Endothelial cell of umbilical vein (primary cell): ENCODE data around the gene CLTC. TPM values are rescaled to one million over a fixed set of nuclear protein-coding genes. Genes with fewer than 3 reads are reported as not detected.

Source experiments
- BruUV-seq: library from RNA; stranded (reverse); fragments of 400-500 nt; replicated peaks from 2 replicates; lab custom pipeline; 2021; lab: Mats Ljungman, UMichigan
- CTCF ChIA-PET: fragments of 300-600, 350-600 bp; sonication (Branson Sonifier 250); formaldehyde crosslinking; loops from one replicate; lab custom pipeline; 2021; ENCODE audit warnings: antibody characterized with exemption, inconsistent platforms; lab: Charles Lee
- POLR2A ChIA-PET: fragments of 300-600, 350-600 bp; sonication (Branson Sonifier 250); formaldehyde crosslinking; loops from one replicate; lab custom pipeline; 2021; ENCODE audit warnings: antibody characterized with exemption, inconsistent platforms; lab: Charles Lee
- DNase-seq: peaks from one replicate; pipeline ENCODE4 v3.0.0-alpha.2; 2011; ENCODE audit warnings: low read depth, low spot score
- FAIRE-seq: peaks from 2 replicates; lab custom pipeline; 2011; peaks lifted over from hg19 to GRCh38; lab: Jason Lieb, UNC
- H2AFZ ChIP-seq: 2 replicates; pipeline ENCODE4 v1.6.0; 2012; ENCODE audit warnings: low read depth, low read length, control low read depth, inconsistent platforms
- H3K27ac ChIP-seq: 2 replicates; pipeline ENCODE4 v1.5.1; 2011; ENCODE audit warnings: low read depth, mild to moderate bottlenecking, control low read depth, low read length, moderate library complexity; ENCODE audit not compliant: insufficient read depth
- H3K27me3 ChIP-seq, 2 experiments: 2 replicates each; pipeline versions ENCODE4 v1.6.0 to v1.6.1; 2011; ENCODE audit warnings: low read length in 2 of 2, mixed read lengths in 1 of 2; ENCODE audit not compliant: control insufficient read depth in 2 of 2, insufficient read depth in 2 of 2
- H3K36me3 ChIP-seq, 2 experiments: 2 replicates in 1 of 2; 3 replicates in 1 of 2; pipeline ENCODE4 v1.5.1; 2011; ENCODE audit warnings: low read length in 2 of 2, mild to moderate bottlenecking in 1 of 2, moderate library complexity in 1 of 2; ENCODE audit not compliant: control insufficient read depth in 2 of 2, insufficient read depth in 2 of 2; ENCODE audit errors: extremely low read depth in 1 of 2
- H3K4me1 ChIP-seq: 3 replicates; pipeline ENCODE4 v1.5.1; 2011; ENCODE audit warnings: mild to moderate bottlenecking, low read length; ENCODE audit not compliant: control insufficient read depth, insufficient read depth; ENCODE audit errors: extremely low read depth
- H3K4me2 ChIP-seq: 2 replicates; pipeline ENCODE4 v1.6.1; 2011; ENCODE audit warnings: low read length, control low read depth, mixed read lengths; ENCODE audit not compliant: insufficient read depth
- H3K4me3 ChIP-seq, 3 experiments: fragments of 200-600 bp in 1 of 3; sonication (generic), shearing (Covaris generic) in 1 of 3; replicated peaks in 1 of 3; 2 replicates each; pipeline ENCODE4 v1.5.1; 2011 to 2016; ENCODE audit warnings: control low read depth in 3 of 3, low read length in 3 of 3, mild to moderate bottlenecking in 2 of 3, inconsistent platforms in 1 of 3, low read depth in 1 of 3, moderate library complexity in 1 of 3; ENCODE audit not compliant: insufficient read depth in 1 of 3
- H3K79me2 ChIP-seq: 2 replicates; pipeline ENCODE4 v1.6.0; 2012; ENCODE audit warnings: low read length, inconsistent platforms; ENCODE audit not compliant: control insufficient read depth, insufficient read depth
- H3K9ac ChIP-seq: replicated peaks from 2 replicates; pipeline ENCODE3; 2011; ENCODE audit warnings: low read length, control low read depth; ENCODE audit not compliant: insufficient read depth; ENCODE audit errors: extremely low read depth
- H3K9me1 ChIP-seq: replicated peaks from 3 replicates; pipeline ENCODE4 v1.6.0; 2011; ENCODE audit warnings: mild to moderate bottlenecking, low read length; ENCODE audit not compliant: control insufficient read depth, insufficient read depth; ENCODE audit errors: extremely low read depth
- H3K9me3 ChIP-seq: replicated peaks from 2 replicates; pipeline ENCODE4 v1.5.1; 2012; ENCODE audit warnings: low read length, inconsistent platforms; ENCODE audit not compliant: control insufficient read depth, insufficient read depth
- H4K20me1 ChIP-seq: replicated peaks from 2 replicates; pipeline ENCODE3; 2011; ENCODE audit warnings: mild to moderate bottlenecking, low read length; ENCODE audit not compliant: control insufficient read depth, insufficient read depth; ENCODE audit errors: extremely low read depth
- CTCF ChIP-seq, 2 donors: IDR thresholded peaks; 1 replicate in 1 of 2; 2 replicates in 1 of 2; pipeline ENCODE4 v1.5.1; 2011; ENCODE audit warnings: low read length in 2 of 2, mild to moderate bottlenecking in 2 of 2, moderate library complexity in 2 of 2, control low read depth in 1 of 2, inconsistent platforms in 1 of 2, low read depth in 1 of 2; ENCODE audit not compliant: insufficient read depth in 1 of 2; ENCODE audit errors: extremely low read depth in 1 of 2
- EZH2 ChIP-seq: IDR thresholded peaks from 2 replicates; pipeline ENCODE4 v1.6.1; 2012; ENCODE audit warnings: borderline replicate concordance, low read depth, mild to moderate bottlenecking, moderate library complexity, low read length, inconsistent platforms; ENCODE audit not compliant: severe bottlenecking
- FOS ChIP-seq: IDR thresholded peaks from 2 replicates; pipeline ENCODE4 v1.6.1; 2011; ENCODE audit warnings: mild to moderate bottlenecking, low read length, moderate library complexity, borderline replicate concordance; ENCODE audit not compliant: insufficient read depth
- GATA2 ChIP-seq: IDR thresholded peaks from 2 replicates; pipeline ENCODE4 v1.7.0; 2011; ENCODE audit warnings: low read depth, mild to moderate bottlenecking, moderate library complexity, mixed read lengths, low read length; ENCODE audit not compliant: insufficient read length, insufficient read depth
- JUN ChIP-seq: IDR thresholded peaks from 2 replicates; pipeline ENCODE4 v1.6.1; 2011; ENCODE audit warnings: borderline replicate concordance, low read depth; ENCODE audit not compliant: insufficient read length, insufficient read depth
- MAX ChIP-seq: IDR thresholded peaks from 2 replicates; pipeline ENCODE4 v1.6.1; 2011; ENCODE audit not compliant: insufficient read depth, insufficient read length
- MYC ChIP-seq: IDR thresholded peaks from one replicate; pipeline ENCODE4 v1.6.1; 2011; ENCODE audit warnings: mild to moderate bottlenecking, low read depth, low read length
- POLR2A ChIP-seq: IDR thresholded peaks from 2 replicates; pipeline ENCODE4 v1.6.1; 2012; ENCODE audit warnings: low read depth, mild to moderate bottlenecking, control low read depth, low read length
- POLR2AphosphoS5 ChIP-seq: IDR thresholded peaks from 2 replicates; pipeline ENCODE4 v1.6.1; 2012; ENCODE audit warnings: low read depth, mild to moderate bottlenecking, control low read depth, low read length, moderate library complexity; ENCODE audit not compliant: insufficient read depth
- dilution Hi-C: fragments of 300-500 bp; cut with MboI; formaldehyde crosslinking; loops from one replicate; pipeline ENCODE4 v1.15.0; 2019; ENCODE audit warnings: low sequenced_read_pairs; ENCODE audit not compliant: extremely low pct_ligation_motif_present
- intact Hi-C: fragments of 100-400 bp; cut with micrococcal nuclease; formaldehyde crosslinking; loops from one replicate; pipeline ENCODE4 v1.10.0; 2022
- polyA plus RNA-seq, 4 experiments: library from polyadenylated mRNA; depleted of rRNA in 3 of 4; stranded (reverse) in 3 of 4; unstranded in 1 of 4; fragments of >200 nt; gene quantifications; 2 replicates each; pipeline versions ENCODE4 v1.2.1 to v1.2.3, GENCODE V29; 2011 to 2012; ENCODE audit warnings: missing spikeins in 1 of 4
- total RNA-seq: library from RNA; stranded (reverse); gene quantifications from 2 replicates; pipeline ENCODE4 v1.2.3, GENCODE V29; 2021

Gene CLTC
- total and polyA plus RNA-seq, 2 donors (not counting 3 experiments of a cell fraction or from before 2014, with no cell fraction given), result 164 to 326 TPM

- H3K79me2 ChIP-seq, result peaks cover 61% of the 10 kb centered on the region
- POLR2A ChIA-PET, result no interaction called here
- FAIRE-seq, result no peak
- no peak overlapping the region for H3K4me3 ChIP-seq
- dilution Hi-C loops (no loop called here), intact Hi-C loops (no loop called here)
- TF ChIP-seq POLR2A (no peak), JUN (no peak), GATA2 (no peak), FOS (no peak), MYC (no peak), MAX (no peak), POLR2AphosphoS5 (no peak), EZH2 (no peak), CTCF (IDR thresholded peaks at IDR 0.05; ENCODE audit: extremely low read depth in 1 of 2, insufficient read depth in 1 of 2, low read depth in 1 of 2, low read length in 2 of 2) (no peak)
- DNase-seq, result no peak
- no peak overlapping the region for H3K4me2 ChIP-seq
- CTCF ChIA-PET, result interaction anchor here (2.1 kb wide), 1 partner anchor 166 kb away, joined by 6 read pairs; no protein-coding TSS in a partner anchor
- no peaks in the 10 kb centered on the region for H3K9me3 ChIP-seq
- peaks cover 36 to 59% of the 10 kb centered on the region in 2 experiments for H3K36me3 ChIP-seq
- H3K9me1 ChIP-seq, result no peaks in the 10 kb centered on the region
- no TSS peak for BruUV-seq
- H3K9ac ChIP-seq, result no peak overlapping the region
- H4K20me1 ChIP-seq, result peaks cover 3% of the 10 kb centered on the region
- no peaks in the 10 kb centered on the region for H3K4me1 ChIP-seq
- no peak overlapping the region for H2AFZ ChIP-seq
- no peak overlapping the region for H3K27ac ChIP-seq
- H3K27me3 ChIP-seq, result no peaks in the 10 kb centered on the region
Observed at GRCh38 chr17:59693582-59693981, 73.9 kb downstream of the CLTC start.
